Stimulated activated naive CD8-positive, alpha-beta T cell treated with anti-CD3 and anti-CD28 coated beads, Interleukin-15, Interleukin-2, amounts not matched to agents 100 U/mL and 50 U/mL, for 24 hours (primary cell): ENCODE data around the gene KIR3DL2.
"Not testable (repeated sequence)": the region's sequence is repeated elsewhere in the genome, so short reads cannot be mapped to it uniquely, and the experiment has no call there.

Source experiments
- ATAC-seq: fragments of 150-1000 bp; cut with Tn5 transposase; one replicate; pipeline ENCODE4 v1.10.0; 2021
- DNase-seq: peaks from one replicate; pipeline ENCODE4 v3.0.0; 2021

Gene KIR3DL2

GRCh38 chr19:54871696-54872095, 21.5 kb downstream of the KIR3DL2 start:
- DNase-seq (no peak), ATAC-seq (no peak)

- ATAC-seq = no peak
Observed at GRCh38 chr19:54873990-54874389, 23.7 kb downstream of the KIR3DL2 start, which contains the start of gene FCAR. Gene FCAR, plus strand, starts transcription at chr19:54874235. Its CDS starts 55 bp downstream, at chr19:54874290.

DNA sequence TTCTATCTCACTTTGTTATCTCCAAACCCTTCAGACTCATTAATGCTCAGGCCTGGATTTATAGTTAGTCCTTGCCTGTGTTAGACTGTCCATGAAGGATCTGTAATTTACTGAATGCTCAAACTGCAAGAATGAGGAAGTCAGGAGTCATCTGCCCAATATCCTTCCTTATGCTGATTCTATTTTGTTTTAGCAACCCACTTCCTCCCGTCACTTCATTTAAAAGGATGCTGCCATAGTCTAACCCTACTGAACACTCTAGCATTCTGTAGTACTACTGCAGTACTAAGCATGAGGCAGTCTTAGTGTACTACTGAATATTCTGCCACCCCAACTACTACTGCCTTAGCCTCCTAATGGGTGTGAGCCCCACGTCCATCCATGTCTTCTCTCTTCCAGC, 25.3 kb downstream of the KIR3DL2 start:
- no peak for ATAC-seq
- no peak for DNase-seq

More at GRCh38 chr19:54873990-54874389, 23.7 kb downstream of the KIR3DL2 start, which contains the start of gene FCAR:
- DNase-seq = no peak

- DNase-seq (no peak), ATAC-seq (no peak)
Observed at GRCh38 chr19:54877471-54877870, 27.2 kb downstream of the KIR3DL2 start.

DNA sequence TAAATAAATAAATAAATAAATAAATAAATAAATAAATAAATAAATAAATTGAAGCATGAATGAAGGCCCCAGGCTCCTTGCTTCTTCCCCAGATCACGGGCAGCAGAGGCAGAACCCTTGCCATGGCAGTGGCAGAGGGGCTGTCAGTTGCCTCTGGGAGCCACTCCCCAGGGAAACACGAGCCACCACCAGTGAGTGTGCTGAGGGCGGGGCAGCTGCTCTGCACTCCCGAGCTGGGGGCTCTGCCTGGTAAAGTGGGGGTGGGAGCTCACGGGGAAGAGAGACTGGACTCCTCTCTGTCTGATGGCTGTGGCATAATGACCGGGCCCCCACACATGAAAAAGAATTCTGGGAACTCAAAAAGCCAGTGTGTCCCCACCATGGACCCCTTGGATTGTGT, 31.6 kb downstream of the KIR3DL2 start:
- DNase-seq = no peak
- ATAC-seq = no peak

GRCh38 chr19:54882758-54883157, 32.5 kb downstream of the KIR3DL2 start:
- DNase-seq (no peak), ATAC-seq (no peak)

- ATAC-seq (no peak), DNase-seq (no peak)
Observed at GRCh38 chr19:54883228-54883627, 33.0 kb downstream of the KIR3DL2 start.

DNA sequence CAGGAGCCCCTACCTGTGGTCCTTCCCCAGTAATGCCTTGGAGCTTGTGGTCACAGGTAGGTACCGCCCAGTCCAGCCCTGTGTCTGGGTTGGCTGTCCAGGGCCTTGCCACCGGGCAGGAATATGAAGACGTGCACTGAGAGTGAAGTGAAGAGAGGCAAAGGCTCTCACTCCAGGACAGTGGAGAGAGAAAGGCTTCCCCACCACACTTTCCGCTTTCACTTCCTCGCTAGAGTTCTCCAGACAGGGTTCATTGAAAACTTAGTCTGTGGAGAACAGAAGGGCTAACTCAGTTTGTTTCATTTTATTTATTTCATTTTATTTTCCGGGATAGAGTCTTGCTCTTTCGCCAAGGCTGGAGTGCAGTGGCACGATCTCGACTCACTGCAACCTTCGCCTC, 38.0 kb downstream of the KIR3DL2 start:
- ATAC-seq = no peak

DNA sequence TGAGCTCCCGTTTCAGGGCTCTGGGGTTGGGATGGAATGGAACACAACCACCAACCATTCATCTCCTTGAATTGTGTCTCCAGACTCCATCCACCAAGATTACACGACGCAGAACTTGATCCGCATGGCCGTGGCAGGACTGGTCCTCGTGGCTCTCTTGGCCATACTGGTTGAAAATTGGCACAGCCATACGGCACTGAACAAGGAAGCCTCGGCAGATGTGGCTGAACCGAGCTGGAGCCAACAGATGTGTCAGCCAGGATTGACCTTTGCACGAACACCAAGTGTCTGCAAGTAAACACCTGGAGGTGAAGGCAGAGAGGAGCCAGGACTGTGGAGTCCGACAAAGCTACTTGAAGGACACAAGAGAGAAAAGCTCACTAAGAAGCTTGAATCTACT, 39.3 kb downstream of the KIR3DL2 start:
- no peak for DNase-seq
- ATAC-seq = no peak

More for the DNA sequence above, 38.0 kb downstream of the KIR3DL2 start:
- DNase-seq = no peak

DNA sequence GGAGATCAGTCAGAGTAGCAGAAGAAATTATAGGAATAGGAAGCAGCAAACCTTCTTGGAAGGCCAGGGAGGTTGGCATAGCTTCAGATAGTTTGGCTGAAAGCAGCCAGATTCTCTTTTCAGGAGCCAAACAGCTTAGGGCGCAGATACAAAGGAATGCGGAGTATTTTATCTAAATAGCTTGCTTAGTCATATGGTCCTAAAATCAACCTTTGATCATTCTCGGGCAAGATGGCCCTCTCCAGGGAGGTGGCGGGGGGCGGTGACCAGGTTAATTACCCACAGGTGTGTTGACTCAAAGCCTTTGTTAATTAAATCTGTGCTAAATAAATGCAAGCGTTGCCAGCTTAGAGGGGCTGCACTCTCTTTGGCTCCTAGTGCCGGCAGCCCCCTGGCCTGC, 43.2 kb downstream of the KIR3DL2 start:
- no peak for DNase-seq
- no peak for ATAC-seq

GRCh38 chr19:54894106-54894505, 43.9 kb downstream of the KIR3DL2 start:
- DNase-seq, ATAC-seq: not testable (repeated sequence)

GRCh38 chr19:54896036-54896435, 45.8 kb downstream of the KIR3DL2 start:
- no peak for DNase-seq
- no peak for ATAC-seq

- not testable (repeated sequence) for DNase-seq, ATAC-seq
Observed at GRCh38 chr19:54898685-54899084, 48.4 kb downstream of the KIR3DL2 start.

GRCh38 chr19:54899646-54900045, 49.4 kb downstream of the KIR3DL2 start:
- not testable (repeated sequence) for ATAC-seq, DNase-seq

DNA sequence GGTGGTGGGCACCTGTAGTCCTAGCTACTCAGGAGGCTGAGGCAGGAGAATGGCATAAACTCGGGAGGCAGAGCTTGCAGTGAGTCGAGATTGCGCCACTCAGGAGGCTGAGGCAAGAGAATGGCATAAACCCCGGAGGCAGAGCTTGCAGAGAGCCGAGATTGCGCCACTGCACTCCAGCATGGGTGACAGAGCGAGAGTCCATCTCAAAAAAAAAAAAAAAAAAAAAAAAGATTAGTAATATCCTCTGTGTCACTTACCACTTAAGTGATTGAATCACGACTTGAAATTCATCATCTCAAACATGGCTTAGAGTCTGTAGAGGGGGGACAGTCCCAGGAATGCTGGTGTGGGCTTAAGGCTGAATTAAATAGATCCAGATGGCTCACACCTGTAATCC, 50.9 kb downstream of the KIR3DL2 start:
- ATAC-seq = not testable (repeated sequence)

GRCh38 chr19:54902061-54902460, 51.8 kb downstream of the KIR3DL2 start:
- ATAC-seq = no peak
- no peak for DNase-seq

More for the DNA sequence above, 50.9 kb downstream of the KIR3DL2 start:
- DNase-seq = not testable (repeated sequence)

GRCh38 chr19:54903303-54903702, 53.1 kb downstream of the KIR3DL2 start:
- ATAC-seq (no peak), DNase-seq (no peak)

DNA sequence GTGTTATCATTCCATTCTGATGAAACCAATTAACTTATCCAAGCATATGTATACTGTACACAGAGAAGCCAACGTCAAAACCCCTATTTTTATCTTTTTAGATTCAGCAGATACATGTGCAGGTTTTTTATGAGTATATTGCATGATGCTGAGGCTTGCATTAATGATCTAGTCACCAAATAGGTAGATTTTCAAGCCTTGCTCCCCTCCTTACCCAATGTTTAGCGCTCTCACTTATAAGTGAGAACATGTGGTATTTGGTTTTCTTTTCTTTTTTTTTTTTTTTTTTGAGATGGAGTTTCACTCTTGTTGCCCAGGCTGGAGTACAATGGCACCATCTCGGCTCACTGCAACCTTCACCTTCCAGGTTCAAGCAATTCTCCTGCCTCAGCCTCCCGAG, 54.0 kb downstream of the KIR3DL2 start:
- not testable (repeated sequence) for DNase-seq, ATAC-seq

DNA sequence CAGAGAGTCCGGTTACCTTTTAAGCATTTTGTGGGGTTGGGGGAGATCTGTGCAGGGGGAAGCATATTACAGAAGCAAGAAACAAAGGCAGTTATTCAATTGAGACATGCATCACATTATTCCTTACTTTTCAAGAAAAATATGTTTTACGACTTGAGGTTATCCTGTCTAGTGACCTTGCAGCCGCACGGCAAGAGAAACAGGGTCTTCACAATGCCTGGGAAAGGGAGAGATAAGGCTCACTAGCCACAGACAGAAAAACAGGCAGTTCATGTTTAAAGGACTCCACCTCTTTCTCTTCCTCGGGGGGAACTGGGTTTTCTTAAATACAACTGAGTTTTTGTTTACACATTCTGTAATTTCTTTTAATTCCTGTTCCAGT, 55.2 kb downstream of the KIR3DL2 start:
- DNase-seq (no peak), ATAC-seq (no peak)

DNA sequence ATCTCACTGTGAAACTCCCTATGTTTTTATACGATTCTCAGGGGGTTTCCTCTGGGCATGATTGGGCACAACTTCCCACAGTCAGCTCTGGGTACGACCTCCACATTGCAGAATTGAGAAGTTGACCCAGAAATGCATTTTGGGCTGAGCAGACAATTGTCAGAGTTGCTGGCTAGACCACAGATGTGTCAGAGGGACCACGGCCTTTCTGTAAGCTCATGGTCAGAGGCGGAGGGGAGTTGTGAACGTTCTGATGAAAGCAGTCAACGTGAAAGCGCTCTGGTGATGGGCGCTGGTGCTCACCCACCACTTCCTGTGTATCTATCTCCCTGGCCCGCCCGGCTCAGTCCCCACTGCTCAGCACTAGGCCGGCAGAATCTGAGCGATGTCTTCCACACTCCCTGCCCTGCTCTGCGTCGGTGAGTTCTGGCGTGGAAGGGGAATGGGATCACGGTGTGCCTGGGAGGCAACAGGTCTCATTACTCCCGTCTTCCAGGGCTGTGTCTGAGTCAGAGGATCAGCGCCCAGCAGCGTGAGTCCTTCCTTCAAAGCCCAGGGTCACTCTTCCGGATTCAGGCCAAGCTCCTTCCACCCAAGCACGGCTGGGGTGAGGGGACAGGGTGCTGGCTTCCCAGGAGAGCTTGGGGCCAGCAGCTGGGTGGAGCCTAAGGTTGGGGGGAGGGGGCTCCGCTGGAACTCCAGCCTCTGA, 55.7 kb downstream of the KIR3DL2 start, which contains the start of gene NCR1:
NCR1 (plus strand) TSS at position 346 of the 709 bp plus-strand sequence; CDS start at position 386, 40 bp downstream.
- peak; percentile 15 for DNase-seq
- peak; percentile 23 for ATAC-seq

DNA sequence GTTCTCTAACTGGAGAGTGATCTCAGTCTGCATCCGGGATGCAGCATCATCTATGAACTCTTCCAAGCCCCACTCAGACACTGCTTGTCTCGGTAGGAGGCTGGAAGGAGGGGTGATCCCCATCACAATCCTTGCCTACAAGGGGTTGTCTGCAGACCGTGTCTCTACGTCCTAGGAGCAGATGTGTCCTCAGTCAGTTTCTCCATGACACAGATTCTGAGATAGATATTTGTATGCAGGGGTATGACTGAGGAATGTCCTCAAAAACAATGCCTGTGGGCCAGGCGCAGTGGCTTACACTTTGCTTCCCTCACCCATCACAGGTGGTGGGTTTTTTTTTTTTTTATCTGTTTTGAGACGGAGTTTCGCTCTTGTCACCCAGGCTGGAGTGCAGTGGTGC, 56.6 kb downstream of the KIR3DL2 start:
- ATAC-seq (no peak), DNase-seq (no peak)

- not testable (repeated sequence) for ATAC-seq, DNase-seq
Observed at GRCh38 chr19:54907899-54908298, 57.7 kb downstream of the KIR3DL2 start.
